Fibroblast of lung (primary cell): ENCODE results near the gene KIF20A.

Source experiments
- CTCF ChIP-seq, 2 donors: IDR thresholded peaks in 1 of 2; conservative IDR thresholded peaks in 1 of 2; 1 replicate in 1 of 2; 2 replicates in 1 of 2; pipeline ENCODE4 v1.5.1; 2011 to 2012; ENCODE audit warnings: low read length in 2 of 2, control low read depth in 1 of 2, inconsistent platforms in 1 of 2, low read depth in 1 of 2, mild to moderate bottlenecking in 1 of 2
- EZH2 ChIP-seq: IDR thresholded peaks from 2 replicates; pipeline ENCODE4 v1.5.1; 2012; ENCODE audit warnings: low read length, control low read depth, mild to moderate bottlenecking; ENCODE audit errors: missing control alignments

GRCh38 chr5:138149530-138149929 is 29.4 kb upstream of the KIF20A start:
- TF ChIP-seq CTCF (conservative IDR thresholded peaks at IDR 0.05 in 1 of 2, IDR thresholded peaks at IDR 0.05 in 1 of 2; ENCODE audit: low read depth in 1 of 2, low read length in 2 of 2): no peak
- no peak for TF ChIP-seq EZH2
